Stimulated activated CD8-positive, alpha-beta memory T cell treated with anti-CD3 and anti-CD28 coated beads, Interleukin-15, amount 100 ng/mL, for 1 hour (primary cell): ENCODE measurements around the gene CNTN1.

Source experiments
- DNase-seq: peaks from one replicate; pipeline ENCODE4 v3.0.0-alpha.2; 2020; ENCODE audit warnings: low read depth

CNTN1 gene

GRCh38 chr12:40853221-40853620 lies 161.0 kb downstream of the CNTN1 start:
- DNase-seq = no peak

- no peak for DNase-seq
Observed at GRCh38 chr12:40854604-40855003, 162.4 kb downstream of the CNTN1 start.

- DNase-seq = no peak
Observed at GRCh38 chr12:40864891-40865290, 172.7 kb downstream of the CNTN1 start.

GRCh38 chr12:40870981-40871380 lies 178.7 kb downstream of the CNTN1 start:
- no peak for DNase-seq

GRCh38 chr12:40874868-40875267 lies 182.6 kb downstream of the CNTN1 start:
- DNase-seq = no peak

GRCh38 chr12:40889329-40889728 lies 197.1 kb downstream of the CNTN1 start:
- DNase-seq = no peak

GRCh38 chr12:40892528-40892927 lies 200.3 kb downstream of the CNTN1 start:
- no peak for DNase-seq

GRCh38 chr12:40898505-40898904 lies 206.3 kb downstream of the CNTN1 start:
- DNase-seq = no peak

GRCh38 chr12:40903040-40903439 lies 210.8 kb downstream of the CNTN1 start:
- DNase-seq = no peak

GRCh38 chr12:40907115-40907527 lies 214.9 kb downstream of the CNTN1 start:
- DNase-seq = no peak

GRCh38 chr12:40911676-40912075 lies 219.4 kb downstream of the CNTN1 start:
- no peak for DNase-seq

GRCh38 chr12:40915172-40915571 lies 222.9 kb downstream of the CNTN1 start:
- DNase-seq = no peak

- DNase-seq = no peak
Observed at GRCh38 chr12:40917561-40917960, 225.3 kb downstream of the CNTN1 start.

- no peak for DNase-seq
Observed at GRCh38 chr12:40921563-40922163, 229.4 kb downstream of the CNTN1 start.

- DNase-seq = no peak
Observed at GRCh38 chr12:40937891-40938290, 245.7 kb downstream of the CNTN1 start.

- no peak for DNase-seq
Observed at GRCh38 chr12:40942326-40942725, 250.1 kb downstream of the CNTN1 start.

GRCh38 chr12:40945772-40946171 lies 253.5 kb downstream of the CNTN1 start:
- DNase-seq = no peak

GRCh38 chr12:40946612-40947194 lies 254.5 kb downstream of the CNTN1 start:
- DNase-seq = no peak

- no peak for DNase-seq
Observed at GRCh38 chr12:40947797-40948196, 255.6 kb downstream of the CNTN1 start.

- DNase-seq = no peak
Observed at GRCh38 chr12:40953076-40953475, 260.8 kb downstream of the CNTN1 start.

GRCh38 chr12:40957417-40957816 lies 265.2 kb downstream of the CNTN1 start:
- DNase-seq = no peak

GRCh38 chr12:40959041-40959440 lies 266.8 kb downstream of the CNTN1 start:
- DNase-seq = no peak

GRCh38 chr12:40963751-40964150 lies 271.5 kb downstream of the CNTN1 start:
- no peak for DNase-seq

GRCh38 chr12:40969796-40970195 lies 277.6 kb downstream of the CNTN1 start:
- no peak for DNase-seq
